ENCODE measurements around the gene MRPL40.

MRPL40 gene

DNA sequence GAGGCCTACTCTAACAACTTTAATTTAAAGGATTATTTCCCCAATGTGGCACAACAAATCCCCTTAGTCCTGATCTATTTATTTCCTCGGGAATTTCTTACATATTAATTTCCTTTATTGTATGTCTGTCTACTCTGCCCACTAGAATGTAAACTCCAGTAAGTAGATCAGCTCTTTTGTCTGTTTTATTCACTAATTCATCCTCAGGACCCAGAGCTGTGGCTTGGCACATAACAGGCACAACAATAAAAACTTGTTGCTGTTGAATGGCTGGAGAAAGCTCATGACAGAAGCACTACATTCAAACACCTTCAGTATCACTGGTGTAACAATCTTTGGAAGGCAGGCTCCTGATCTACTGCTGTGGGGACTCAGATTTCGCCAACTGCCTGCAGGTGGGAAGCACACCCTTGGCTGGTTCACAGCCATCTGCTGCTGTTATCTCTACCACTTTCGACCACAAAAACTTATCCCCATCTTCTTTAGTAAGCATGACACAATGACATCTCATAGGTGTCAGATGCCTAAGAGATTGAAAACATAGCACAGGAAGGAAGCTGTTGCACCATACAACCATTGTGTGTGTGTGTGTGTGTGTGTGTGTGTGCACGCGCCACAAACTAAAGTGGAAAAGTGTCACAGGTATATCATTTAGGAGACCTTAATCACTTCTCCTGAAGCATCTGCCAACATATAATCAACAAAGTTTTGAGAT lies 12.7 kb upstream of the MRPL40 start:
- no peak overlapping the region for H3K27ac ChIP-seq (ENCODE audit: extremely low read depth, low read depth, low read length)
- CTCF ChIA-PET, result no interaction called here
- H3K9me3 ChIP-seq (ENCODE audit: control insufficient read depth, insufficient read depth, low read depth, low read length), result no peaks in the 10 kb centered on the region
- TF ChIP-seq ZFP3 (tag by site-specific recombination; IDR thresholded peaks at IDR 0.05; ENCODE audit: low read depth), result no peak
- TF ChIP-seq, protein P1, sequence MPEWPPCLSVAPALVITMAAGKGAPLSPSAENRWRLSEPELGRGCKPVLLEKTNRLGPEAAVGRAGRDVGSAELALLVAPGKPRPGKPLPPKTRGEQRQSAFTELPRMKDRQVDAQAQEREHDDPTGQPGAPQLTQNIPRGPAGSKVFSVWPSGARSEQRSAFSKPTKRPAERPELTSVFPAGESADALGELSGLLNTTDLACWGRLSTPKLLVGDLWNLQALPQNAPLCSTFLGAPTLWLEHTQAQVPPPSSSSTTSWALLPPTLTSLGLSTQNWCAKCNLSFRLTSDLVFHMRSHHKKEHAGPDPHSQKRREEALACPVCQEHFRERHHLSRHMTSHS (tag by site-specific recombination; IDR thresholded peaks at IDR 0.05), result no peak
- TF ChIP-seq, protein P2, sequence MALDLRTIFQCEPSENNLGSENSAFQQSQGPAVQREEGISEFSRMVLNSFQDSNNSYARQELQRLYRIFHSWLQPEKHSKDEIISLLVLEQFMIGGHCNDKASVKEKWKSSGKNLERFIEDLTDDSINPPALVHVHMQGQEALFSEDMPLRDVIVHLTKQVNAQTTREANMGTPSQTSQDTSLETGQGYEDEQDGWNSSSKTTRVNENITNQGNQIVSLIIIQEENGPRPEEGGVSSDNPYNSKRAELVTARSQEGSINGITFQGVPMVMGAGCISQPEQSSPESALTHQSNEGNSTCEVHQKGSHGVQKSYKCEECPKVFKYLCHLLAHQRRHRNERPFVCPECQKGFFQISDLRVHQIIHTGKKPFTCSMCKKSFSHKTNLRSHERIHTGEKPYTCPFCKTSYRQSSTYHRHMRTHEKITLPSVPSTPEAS (tag by site-specific recombination; IDR thresholded peaks at IDR 0.05), result 0 out of 2 replicates have a peak, but pooled peaks have one; percentile 26
- no peak for TF ChIP-seq ZNF777 (tag by site-specific recombination; IDR thresholded peaks at IDR 0.05; ENCODE audit: borderline replicate concordance)
- no peak for TF ChIP-seq ZNF138 (tag by site-specific recombination; IDR thresholded peaks at IDR 0.05; ENCODE audit: borderline replicate concordance)
- peak; percentile 80 for TF ChIP-seq SCRT2 (tag by site-specific recombination; IDR thresholded peaks at IDR 0.05)
- TF ChIP-seq YY2 (tag by site-specific recombination; IDR thresholded peaks at IDR 0.05), result no peak
- TF ChIP-seq, protein P3, sequence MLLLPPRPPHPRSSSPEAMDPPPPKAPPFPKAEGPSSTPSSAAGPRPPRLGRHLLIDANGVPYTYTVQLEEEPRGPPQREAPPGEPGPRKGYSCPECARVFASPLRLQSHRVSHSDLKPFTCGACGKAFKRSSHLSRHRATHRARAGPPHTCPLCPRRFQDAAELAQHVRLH (tag by site-specific recombination; IDR thresholded peaks at IDR 0.05), result no peak
- H3K4me3 ChIP-seq (ENCODE audit: low read depth, low read length), result no peak overlapping the region
- H3K4me1 ChIP-seq (ENCODE audit: control insufficient read depth, insufficient read depth, low read length), result no peaks in the 10 kb centered on the region
- POLR2A ChIA-PET, result interaction anchor here (1.6 kb wide), 1 partner anchor 13 kb away, joined by 6 read pairs; the partner anchor contains the start of genes HIRA and MRPL40
- H3K36me3 ChIP-seq (ENCODE audit: control insufficient read depth in 2 of 2, insufficient read depth in 1 of 2, low read length in 2 of 2), result peaks cover 0 to 3% of the 10 kb centered on the region in 2 experiments; a peak in 1 of 3 replicates

DNA sequence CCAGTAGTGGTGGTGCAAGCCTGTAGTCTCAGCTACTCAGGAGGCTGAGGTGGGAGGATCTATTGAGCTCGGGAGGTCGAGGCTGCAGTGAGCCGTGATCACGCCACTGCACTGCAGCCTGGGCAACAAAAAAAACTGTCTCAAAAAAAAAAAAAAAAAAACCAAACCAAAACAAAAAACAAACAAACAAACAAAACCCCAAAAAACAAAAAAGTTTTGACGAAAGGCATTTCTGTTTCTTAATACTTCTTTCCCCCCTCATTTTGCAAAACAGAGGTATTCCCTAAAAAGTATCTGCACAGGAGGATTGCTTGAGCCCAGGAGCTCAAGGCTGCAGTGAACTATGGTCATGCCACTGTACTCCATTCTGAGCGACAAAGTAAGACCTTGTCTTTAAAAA lies 12.0 kb upstream of the MRPL40 start:
- CTCF ChIA-PET, result interaction anchor here (0.7 to 1.0 kb wide), 4 partner anchors 11 to 1264 kb away, joined by 3 read pairs; no protein-coding TSS in a partner anchor
- Histone ChIP-seq H3K4me1 (ENCODE audit: control insufficient read depth, insufficient read depth, low read length) (no peaks in the 10 kb centered on the region), H3K4me3 (ENCODE audit: low read depth, low read length) (no peak overlapping the region), H3K27ac (ENCODE audit: extremely low read depth, low read depth, low read length) (no peak overlapping the region), H3K36me3 (ENCODE audit: control insufficient read depth in 2 of 2, insufficient read depth in 1 of 2, low read length in 2 of 2) (peaks cover 0 to 10% of the 10 kb centered on the region in 2 experiments; a peak in 1 of 3 replicates), H3K9me3 (ENCODE audit: control insufficient read depth, insufficient read depth, low read depth, low read length) (no peaks in the 10 kb centered on the region)
- TF ChIP-seq, protein P4, sequence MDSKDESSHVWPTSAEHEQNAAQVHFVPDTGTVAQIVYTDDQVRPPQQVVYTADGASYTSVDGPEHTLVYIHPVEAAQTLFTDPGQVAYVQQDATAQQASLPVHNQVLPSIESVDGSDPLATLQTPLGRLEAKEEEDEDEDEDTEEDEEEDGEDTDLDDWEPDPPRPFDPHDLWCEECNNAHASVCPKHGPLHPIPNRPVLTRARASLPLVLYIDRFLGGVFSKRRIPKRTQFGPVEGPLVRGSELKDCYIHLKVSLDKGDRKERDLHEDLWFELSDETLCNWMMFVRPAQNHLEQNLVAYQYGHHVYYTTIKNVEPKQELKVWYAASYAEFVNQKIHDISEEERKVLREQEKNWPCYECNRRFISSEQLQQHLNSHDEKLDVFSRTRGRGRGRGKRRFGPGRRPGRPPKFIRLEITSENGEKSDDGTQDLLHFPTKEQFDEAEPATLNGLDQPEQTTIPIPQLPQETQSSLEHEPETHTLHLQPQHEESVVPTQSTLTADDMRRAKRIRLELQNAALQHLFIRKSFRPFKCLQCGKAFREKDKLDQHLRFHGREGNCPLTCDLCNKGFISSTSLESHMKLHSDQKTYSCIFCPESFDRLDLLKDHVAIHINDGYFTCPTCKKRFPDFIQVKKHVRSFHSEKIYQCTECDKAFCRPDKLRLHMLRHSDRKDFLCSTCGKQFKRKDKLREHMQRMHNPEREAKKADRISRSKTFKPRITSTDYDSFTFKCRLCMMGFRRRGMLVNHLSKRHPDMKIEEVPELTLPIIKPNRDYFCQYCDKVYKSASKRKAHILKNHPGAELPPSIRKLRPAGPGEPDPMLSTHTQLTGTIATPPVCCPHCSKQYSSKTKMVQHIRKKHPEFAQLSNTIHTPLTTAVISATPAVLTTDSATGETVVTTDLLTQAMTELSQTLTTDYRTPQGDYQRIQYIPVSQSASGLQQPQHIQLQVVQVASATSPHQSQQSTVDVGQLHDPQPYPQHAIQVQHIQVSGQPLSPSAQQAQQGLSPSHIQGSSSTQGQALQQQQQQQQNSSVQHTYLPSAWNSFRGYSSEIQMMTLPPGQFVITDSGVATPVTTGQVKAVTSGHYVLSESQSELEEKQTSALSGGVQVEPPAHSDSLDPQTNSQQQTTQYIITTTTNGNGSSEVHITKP (tag by site-specific recombination; IDR thresholded peaks at IDR 0.05), result peak; percentile 80
- no peak for TF ChIP-seq OVOL3 (tag by site-specific recombination; IDR thresholded peaks at IDR 0.05)
- POLR2A ChIA-PET, result interaction anchor here (0.6 to 1.6 kb wide), 2 partner anchors 12 to 542 kb away, joined by 4 to 6 read pairs; partner anchors contain the start of genes HIRA and MRPL40

DNA sequence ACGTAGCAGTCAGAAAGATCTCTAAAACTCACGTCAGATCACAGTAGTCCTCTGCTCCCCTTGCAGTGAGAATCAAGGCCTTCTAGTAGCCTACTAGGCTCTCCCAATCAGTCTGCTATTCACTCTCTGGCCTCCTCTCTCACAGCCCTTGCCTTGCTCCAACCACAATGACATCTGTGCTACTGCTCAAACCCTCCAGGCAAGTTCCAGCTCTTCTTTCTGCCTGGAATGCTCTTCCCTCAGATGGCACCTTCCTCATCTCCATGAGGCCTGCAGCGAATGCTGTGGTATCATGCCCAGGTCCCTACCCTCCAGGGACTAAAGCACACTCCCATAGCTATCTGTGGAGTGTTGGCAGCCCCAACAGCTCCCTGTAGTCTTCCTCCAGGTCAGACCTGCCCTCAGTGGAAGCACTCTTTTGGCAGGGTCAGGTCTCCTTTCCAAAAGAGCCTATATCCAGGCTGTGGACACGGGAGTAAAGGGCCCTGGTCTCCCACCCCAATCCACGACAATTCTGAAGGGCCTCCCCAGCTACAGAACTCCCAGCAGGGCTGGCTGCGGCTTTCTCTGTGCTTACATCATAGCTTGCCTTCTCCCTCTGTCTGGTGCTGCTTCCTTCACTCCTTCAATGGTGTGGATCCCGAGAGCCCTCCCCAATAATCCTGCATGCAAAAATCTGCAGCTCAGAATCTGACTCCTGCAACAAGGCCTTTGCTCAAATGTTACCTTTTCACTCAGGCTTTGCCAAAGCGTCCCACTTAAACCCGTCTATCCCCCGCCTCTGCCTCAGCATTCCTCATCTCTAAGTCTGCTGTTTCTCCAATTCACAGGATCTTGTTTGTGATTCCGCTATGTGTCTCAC lies 9.7 kb upstream of the MRPL40 start:
- CTCF ChIA-PET, result interaction anchor here (0.7 to 1.3 kb wide), 3 partner anchors 22 to 243 kb away, joined by 3 to 4 read pairs (median 4); no protein-coding TSS in a partner anchor
- Histone ChIP-seq H3K4me1 (ENCODE audit: control insufficient read depth, insufficient read depth, low read length) (no peaks in the 10 kb centered on the region), H3K36me3 (ENCODE audit: control insufficient read depth in 2 of 2, insufficient read depth in 1 of 2, low read length in 2 of 2) (peaks cover 0 to 25% of the 10 kb centered on the region in 2 experiments; a peak in 1 of 3 replicates), H3K9me3 (ENCODE audit: control insufficient read depth, insufficient read depth, low read depth, low read length) (no peaks in the 10 kb centered on the region), H3K27ac (ENCODE audit: extremely low read depth, low read depth, low read length) (no peak overlapping the region), H3K4me3 (ENCODE audit: low read depth, low read length) (no peak overlapping the region)
- POLR2A ChIA-PET, result interaction anchor here (0.6 kb wide), 1 partner anchor 254 kb away, joined by 3 read pairs; no protein-coding TSS in a partner anchor
- TF ChIP-seq ZNF2 (tag by site-specific recombination; IDR thresholded peaks at IDR 0.05) (no peak), ZNF169 (tag by site-specific recombination; IDR thresholded peaks at IDR 0.05) (no peak), ZNF341 (tag by site-specific recombination; IDR thresholded peaks at IDR 0.05; ENCODE audit: low read depth) (peak; percentile 40; the same call in 1 of the 2 replicates), ZNF404 (tag by site-specific recombination; IDR thresholded peaks at IDR 0.05) (no peak), HOXC10 (CRISPR knock-in tag; IDR thresholded peaks at IDR 0.05) (no peak), ZBTB17 (tag by site-specific recombination; IDR thresholded peaks at IDR 0.05) (peak; percentile 67)
- TF ChIP-seq, protein P5, sequence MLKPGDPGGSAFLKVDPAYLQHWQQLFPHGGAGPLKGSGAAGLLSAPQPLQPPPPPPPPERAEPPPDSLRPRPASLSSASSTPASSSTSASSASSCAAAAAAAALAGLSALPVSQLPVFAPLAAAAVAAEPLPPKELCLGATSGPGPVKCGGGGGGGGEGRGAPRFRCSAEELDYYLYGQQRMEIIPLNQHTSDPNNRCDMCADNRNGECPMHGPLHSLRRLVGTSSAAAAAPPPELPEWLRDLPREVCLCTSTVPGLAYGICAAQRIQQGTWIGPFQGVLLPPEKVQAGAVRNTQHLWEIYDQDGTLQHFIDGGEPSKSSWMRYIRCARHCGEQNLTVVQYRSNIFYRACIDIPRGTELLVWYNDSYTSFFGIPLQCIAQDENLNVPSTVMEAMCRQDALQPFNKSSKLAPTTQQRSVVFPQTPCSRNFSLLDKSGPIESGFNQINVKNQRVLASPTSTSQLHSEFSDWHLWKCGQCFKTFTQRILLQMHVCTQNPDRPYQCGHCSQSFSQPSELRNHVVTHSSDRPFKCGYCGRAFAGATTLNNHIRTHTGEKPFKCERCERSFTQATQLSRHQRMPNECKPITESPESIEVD (tag by site-specific recombination; IDR thresholded peaks at IDR 0.05), result no peak
